GM12878 (cell line): Measurements from ENCODE around the gene TM9SF4.

Experiments used
- CTCF ChIP-seq, 3 experiments: IDR thresholded peaks in 2 of 3; conservative IDR thresholded peaks in 1 of 3; 2 replicates each; pipeline ENCODE4 v1.5.1; 2011; ENCODE audit warnings: low read depth in 3 of 3, low read length in 3 of 3, mild to moderate bottlenecking in 3 of 3, control low read depth in 2 of 3, moderate library complexity in 2 of 3, inconsistent platforms in 1 of 3, mixed read lengths in 1 of 3; ENCODE audit not compliant: control insufficient read depth in 2 of 3, insufficient read depth in 1 of 3; ENCODE audit errors: extremely low read depth in 1 of 3
- EGR1 ChIP-seq, 2 experiments: IDR thresholded peaks; 1 replicate in 1 of 2; 2 replicates in 1 of 2; pipeline ENCODE4 v1.6.1; 2011 to 2012; ENCODE audit warnings: low read depth in 2 of 2, low read length in 2 of 2, borderline replicate concordance in 1 of 2, mild to moderate bottlenecking in 1 of 2, moderate library complexity in 1 of 2
- EP300 ChIP-seq, 2 experiments: fragments of 150-350 bp in 1 of 2; IDR thresholded peaks; 2 replicates each; pipeline ENCODE4 v1.6.1; 2011 to 2012; ENCODE audit warnings: low read depth in 2 of 2, low read length in 2 of 2, borderline replicate concordance in 1 of 2, improper control_type of control experiment in 1 of 2, inconsistent platforms in 1 of 2; ENCODE audit not compliant: control insufficient read depth in 1 of 2
- ESRRA ChIP-seq: IDR thresholded peaks from 2 replicates; pipeline ENCODE4 v1.6.1; 2012; ENCODE audit warnings: mild to moderate bottlenecking, low read length, improper control_type of control experiment
- EZH2 ChIP-seq: IDR thresholded peaks from 2 replicates; pipeline ENCODE4 v1.6.1; 2012; ENCODE audit warnings: low read depth, mild to moderate bottlenecking, control low read depth, inconsistent platforms, low read length, borderline replicate concordance; ENCODE audit not compliant: control insufficient read depth
- PBX3 ChIP-seq: IDR thresholded peaks from 2 replicates; pipeline ENCODE4 v1.6.1; 2011; ENCODE audit warnings: mild to moderate bottlenecking, low read depth, low read length, moderate library complexity; ENCODE audit not compliant: insufficient replicate concordance
- POLR2AphosphoS2 ChIP-seq: IDR thresholded peaks from 2 replicates; pipeline ENCODE4 v1.6.1; 2011; ENCODE audit warnings: low read depth, mild to moderate bottlenecking, low read length, improper control_type of control experiment, moderate library complexity
- SPI1 ChIP-seq: IDR thresholded peaks from 2 replicates; pipeline ENCODE4 v1.6.1; 2011; ENCODE audit warnings: low read depth, mild to moderate bottlenecking, low read length, moderate library complexity, borderline replicate concordance; ENCODE audit not compliant: insufficient read depth
- TAF1 ChIP-seq: IDR thresholded peaks from 2 replicates; pipeline ENCODE4 v1.6.1; 2011; ENCODE audit warnings: mild to moderate bottlenecking, low read depth, low read length, borderline replicate concordance

- no peak for TF ChIP-seq CTCF (IDR thresholded peaks at IDR 0.05 in 2 of 3, conservative IDR thresholded peaks at IDR 0.05 in 1 of 3; ENCODE audit: control insufficient read depth in 2 of 3, extremely low read depth in 1 of 3, insufficient read depth in 1 of 3, low read depth in 3 of 3, low read length in 3 of 3)
- no peak for TF ChIP-seq EP300 (IDR thresholded peaks at IDR 0.05; ENCODE audit: borderline replicate concordance in 1 of 2, control insufficient read depth in 1 of 2, low read depth in 2 of 2, low read length in 2 of 2)
- TF ChIP-seq EZH2 = no peak
- TF ChIP-seq PBX3 = no peak
- no peak for TF ChIP-seq TAF1
- no peak for TF ChIP-seq ESRRA
- TF ChIP-seq SPI1 = no peak
- no peak for TF ChIP-seq EGR1 (IDR thresholded peaks at IDR 0.05; ENCODE audit: borderline replicate concordance in 1 of 2, low read depth in 2 of 2, low read length in 2 of 2)
- no peak for TF ChIP-seq POLR2AphosphoS2
Observed at GRCh38 chr20:32168184-32168910, 58.8 kb downstream of the TM9SF4 start.
